ENCODE results near the gene TMEM14A.

DNA sequence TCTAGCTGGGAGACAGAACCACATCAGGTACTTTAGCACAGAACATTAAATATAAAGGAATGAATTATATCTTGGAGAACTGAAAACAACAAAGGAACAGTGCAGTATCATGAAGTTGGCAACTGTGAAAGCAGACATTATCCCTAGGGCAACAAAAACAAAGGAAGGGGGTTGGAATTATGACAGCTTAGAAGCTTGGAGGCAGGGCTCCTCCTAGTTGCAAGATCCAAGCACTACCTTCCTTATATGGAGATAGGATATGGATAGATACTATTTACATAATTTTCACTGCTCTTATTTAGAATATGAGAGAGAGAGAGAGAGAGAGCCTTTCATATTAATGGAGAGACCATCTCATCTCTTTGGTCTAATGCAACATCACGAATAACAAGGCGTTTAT lies 27.0 kb downstream of the TMEM14A start:
- TF ChIP-seq, protein P1, sequence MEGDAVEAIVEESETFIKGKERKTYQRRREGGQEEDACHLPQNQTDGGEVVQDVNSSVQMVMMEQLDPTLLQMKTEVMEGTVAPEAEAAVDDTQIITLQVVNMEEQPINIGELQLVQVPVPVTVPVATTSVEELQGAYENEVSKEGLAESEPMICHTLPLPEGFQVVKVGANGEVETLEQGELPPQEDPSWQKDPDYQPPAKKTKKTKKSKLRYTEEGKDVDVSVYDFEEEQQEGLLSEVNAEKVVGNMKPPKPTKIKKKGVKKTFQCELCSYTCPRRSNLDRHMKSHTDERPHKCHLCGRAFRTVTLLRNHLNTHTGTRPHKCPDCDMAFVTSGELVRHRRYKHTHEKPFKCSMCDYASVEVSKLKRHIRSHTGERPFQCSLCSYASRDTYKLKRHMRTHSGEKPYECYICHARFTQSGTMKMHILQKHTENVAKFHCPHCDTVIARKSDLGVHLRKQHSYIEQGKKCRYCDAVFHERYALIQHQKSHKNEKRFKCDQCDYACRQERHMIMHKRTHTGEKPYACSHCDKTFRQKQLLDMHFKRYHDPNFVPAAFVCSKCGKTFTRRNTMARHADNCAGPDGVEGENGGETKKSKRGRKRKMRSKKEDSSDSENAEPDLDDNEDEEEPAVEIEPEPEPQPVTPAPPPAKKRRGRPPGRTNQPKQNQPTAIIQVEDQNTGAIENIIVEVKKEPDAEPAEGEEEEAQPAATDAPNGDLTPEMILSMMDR (IDR thresholded peaks at IDR 0.05) = no peak
- TF ChIP-seq POLR2A (IDR thresholded peaks at IDR 0.05) (no peak), POLR2AphosphoS5 (IDR thresholded peaks at IDR 0.05) (no peak), EP300 (IDR thresholded peaks at IDR 0.05) (no peak)
